GM19467 (cell line): ENCODE results near the gene CFAP74.
"Not testable (repeated sequence)": the region's sequence is repeated elsewhere in the genome, so short reads cannot be mapped to it uniquely, and the experiment has no call there.

Source experiments
- ATAC-seq: cut with Tn5 transposase; IDR thresholded peaks from one replicate; pipeline ENCODE4 v1.9.1; 2021; ENCODE audit warnings: mild to moderate bottlenecking, moderate library complexity; ENCODE audit not compliant: unreplicated experiment

CFAP74 gene

GRCh38 chr1:1988061-1988945, 15.3 kb downstream of the CFAP74 start:
- no peak for ATAC-seq

GRCh38 chr1:1987142-1987510, 16.5 kb downstream of the CFAP74 start:
- no peak for ATAC-seq

DNA sequence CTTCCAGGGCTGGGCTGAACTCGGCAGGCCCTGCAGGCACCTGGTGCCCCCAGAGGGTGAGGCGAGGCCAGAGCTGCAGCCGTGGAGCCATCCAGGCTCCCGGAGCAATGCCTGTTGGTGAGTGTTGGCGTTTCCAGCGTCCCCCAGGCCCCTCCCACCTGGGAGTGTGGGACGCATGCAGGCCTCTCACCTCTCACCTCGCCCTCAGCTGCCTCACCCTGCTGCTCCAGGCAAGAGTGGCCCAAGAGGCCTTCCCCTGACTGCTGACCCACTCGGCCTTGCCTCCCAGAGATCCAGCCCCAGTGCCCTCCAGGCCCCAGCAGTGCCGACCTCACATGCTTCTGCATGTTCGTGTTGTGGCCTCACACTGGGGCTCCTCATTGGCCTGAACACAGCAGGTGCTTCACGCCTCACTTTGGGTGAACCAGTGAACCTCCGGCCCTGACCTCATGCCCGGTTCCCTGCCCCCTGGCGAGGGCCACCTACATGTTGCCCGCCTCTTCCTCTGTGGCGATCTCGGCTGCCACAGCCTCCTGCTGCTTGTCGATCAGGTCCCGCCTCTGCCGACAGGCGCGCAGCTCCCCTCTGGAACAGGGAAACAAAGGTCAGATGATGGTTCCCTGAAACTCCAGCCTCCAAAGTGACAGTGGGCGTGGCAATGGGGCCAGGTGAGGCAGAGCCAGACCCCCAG, 17.0 kb downstream of the CFAP74 start:
- no peak for ATAC-seq

GRCh38 chr1:1985375-1986050, 18.1 kb downstream of the CFAP74 start:
- ATAC-seq: no peak

DNA sequence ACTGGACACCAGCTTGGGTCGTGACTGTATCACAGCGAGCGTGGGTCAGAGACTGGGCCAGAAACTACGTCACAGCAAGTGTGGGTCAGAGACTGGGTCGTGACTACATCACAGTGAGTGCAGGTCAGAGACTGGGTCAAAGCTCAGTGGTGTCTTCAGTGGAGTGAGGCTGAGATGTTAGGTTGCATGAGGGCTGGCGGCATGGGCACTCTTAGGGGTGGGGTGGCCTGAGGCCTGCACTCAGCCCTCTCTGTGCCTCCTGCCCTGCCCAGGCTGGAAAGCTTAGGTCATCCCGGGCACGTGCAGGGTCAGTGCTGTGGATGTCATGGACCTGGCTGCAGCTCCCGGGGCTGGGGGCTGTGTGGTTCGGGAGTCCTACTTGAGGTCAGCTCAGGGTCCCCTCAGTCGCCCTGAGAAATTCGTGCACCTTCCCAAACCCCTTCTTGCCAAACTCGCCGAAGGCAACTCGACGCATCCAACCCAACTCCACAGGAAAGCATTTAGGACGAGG, 19.0 kb downstream of the CFAP74 start:
- ATAC-seq: no peak

GRCh38 chr1:1982379-1983232, 21.0 kb downstream of the CFAP74 start:
- no peak for ATAC-seq

- not testable (repeated sequence) for ATAC-seq
Observed at GRCh38 chr1:1981631-1982327, 21.8 kb downstream of the CFAP74 start.

DNA sequence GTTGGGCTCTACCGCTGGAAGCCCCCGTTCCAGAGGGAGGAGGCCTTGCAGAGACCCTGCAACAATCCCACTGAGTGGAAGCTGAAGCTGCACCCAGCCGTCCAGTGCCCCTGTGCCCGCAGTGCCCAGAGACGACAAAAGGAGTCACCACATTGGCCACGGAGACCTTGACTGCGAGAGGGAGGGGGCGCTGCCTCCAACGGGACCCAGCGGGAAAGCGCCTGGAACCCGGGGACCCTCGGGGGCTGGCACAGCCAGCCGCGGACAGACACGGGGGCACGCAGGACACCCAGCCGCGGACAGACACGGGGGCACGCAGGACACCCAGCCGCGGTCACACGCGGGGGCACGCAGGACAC, 22.5 kb downstream of the CFAP74 start:
- no peak for ATAC-seq

DNA sequence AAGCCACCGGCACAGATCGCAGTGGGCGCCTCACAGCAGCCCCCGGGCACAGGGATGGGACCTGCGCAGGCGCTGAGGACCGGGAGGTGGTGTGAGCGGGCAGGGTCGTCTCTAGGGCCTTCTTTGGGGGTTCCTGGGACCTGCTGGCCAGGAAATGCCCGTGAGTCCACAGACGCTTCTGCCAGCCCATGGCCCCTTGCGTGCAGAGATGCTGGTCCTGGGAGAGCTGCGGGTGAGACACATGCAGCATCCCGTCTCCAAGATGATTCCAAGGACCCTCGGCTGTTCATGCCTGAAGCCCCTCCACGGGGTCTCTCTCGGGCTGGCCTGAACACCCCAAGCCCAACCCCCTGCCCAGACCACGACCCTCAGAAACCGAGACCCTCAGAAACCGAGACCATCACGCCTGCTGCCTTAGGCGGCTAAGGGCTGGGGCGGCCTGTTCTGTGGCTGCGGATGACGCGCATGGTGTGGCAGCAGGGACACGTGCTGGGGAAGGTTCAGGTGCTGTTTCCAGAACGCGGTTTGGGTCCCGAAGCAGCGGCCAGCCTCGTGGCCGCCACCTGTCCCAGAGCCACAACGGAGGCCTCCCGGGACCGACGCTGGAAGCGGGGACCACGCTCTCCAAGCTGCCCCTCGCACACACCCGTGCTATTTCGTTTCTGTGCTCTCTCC, 23.0 kb downstream of the CFAP74 start:
- ATAC-seq: no peak

- ATAC-seq: no peak
Observed at GRCh38 chr1:1979482-1980165, 24.0 kb downstream of the CFAP74 start.

GRCh38 chr1:1978690-1979481, 24.7 kb downstream of the CFAP74 start:
- ATAC-seq: not testable (repeated sequence)

- ATAC-seq: no peak
Observed at GRCh38 chr1:1978108-1978507, 25.5 kb downstream of the CFAP74 start.

DNA sequence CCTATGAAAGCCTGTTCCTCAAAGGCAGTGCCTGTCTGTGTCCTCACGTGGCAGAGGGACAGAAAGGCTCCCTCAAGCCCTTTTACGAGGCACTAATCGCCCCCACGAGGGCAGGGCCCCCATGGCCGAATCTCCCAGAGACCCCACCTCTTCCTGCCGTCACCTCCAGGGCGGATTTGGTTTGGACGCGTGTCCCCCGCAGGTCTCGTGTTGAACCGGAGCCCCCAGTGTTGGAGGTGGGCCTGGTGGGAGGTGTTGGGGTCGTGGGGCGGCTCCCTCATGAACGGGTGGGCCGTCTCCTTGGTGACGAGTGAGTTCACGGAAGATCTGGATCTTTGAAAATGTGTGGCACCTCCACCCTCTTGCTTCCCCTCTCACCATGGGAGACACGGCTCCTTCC, 27.6 kb downstream of the CFAP74 start:
- no peak for ATAC-seq

DNA sequence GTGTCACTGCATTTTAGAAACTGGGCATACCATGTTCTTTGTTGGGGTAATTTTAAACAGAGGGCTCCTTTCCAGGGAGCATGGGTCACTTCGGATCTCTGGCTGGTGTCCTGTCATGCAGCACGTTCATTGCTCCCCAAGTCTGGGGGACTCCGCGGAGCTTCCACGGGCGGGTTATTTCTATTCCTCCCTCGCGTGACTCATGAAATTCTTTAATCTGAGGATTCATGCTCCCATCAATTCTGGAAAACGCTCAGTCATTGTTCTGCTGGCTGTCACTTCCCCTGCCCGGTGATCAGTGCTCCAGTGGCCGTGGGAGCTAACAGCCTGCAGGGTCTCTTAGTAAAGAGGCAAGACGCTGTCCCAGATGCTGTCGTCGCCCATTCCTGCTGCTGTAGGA, 28.1 kb downstream of the CFAP74 start:
- ATAC-seq: no peak

DNA sequence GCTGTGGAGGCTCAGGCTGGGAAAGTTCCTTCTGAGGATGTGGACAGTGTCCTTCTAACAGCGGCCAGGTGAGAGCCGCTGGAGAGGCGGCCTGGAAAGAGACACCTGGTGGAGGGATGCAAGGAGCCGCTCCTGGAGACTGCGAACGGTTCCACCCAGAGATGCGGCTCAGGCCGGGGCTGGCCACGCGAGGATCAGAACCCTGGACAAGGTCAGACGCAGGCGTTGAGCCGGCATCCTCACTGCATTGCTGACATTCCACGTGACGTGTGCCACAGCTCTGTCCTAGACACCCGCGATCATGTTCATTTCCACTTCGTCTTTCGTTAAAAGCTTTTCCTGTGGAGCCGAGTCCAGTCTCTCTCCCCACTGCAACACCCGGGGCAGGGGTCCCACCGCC, 28.8 kb downstream of the CFAP74 start:
- no peak for ATAC-seq

GRCh38 chr1:1973716-1974642, 29.6 kb downstream of the CFAP74 start:
- ATAC-seq: no peak
